ENCODE results near the gene IFRD1. TPM values are rescaled to one million over a fixed set of nuclear protein-coding genes. Genes with fewer than 3 reads are reported as not detected.
A peak's percentile ranks its signal among the peaks of the same experiment; 100 is the strongest.

Gene IFRD1
- total RNA-seq, 1 experiment from 2014 or later, result 67.8 TPM

- H3T11ph ChIP-seq (ENCODE audit: low read length), result no peak overlapping the region
- H2BK15ac ChIP-seq (ENCODE audit: low read depth, low read length), result no peak overlapping the region
- no peak overlapping the region for H3K9ac ChIP-seq (ENCODE audit: extremely low read depth, insufficient read length, low read length)
- H3K36me3 Mint-ChIP-seq (ENCODE audit: insufficient read depth in 1 of 3, low read depth in 3 of 3), result peaks cover 3 to 7% (median 4%) of the 10 kb centered on the region in 3 experiments; a peak in 2 of 7 replicates
- peak; percentile 83 for DNase-seq
- H3K18ac ChIP-seq (ENCODE audit: insufficient read length, low read depth, low read length), result no peak overlapping the region
- no peaks in the 10 kb centered on the region for H3K27me3 Mint-ChIP-seq (ENCODE audit: low read depth)
- H4K5ac ChIP-seq (ENCODE audit: insufficient read length, low read depth, low read length), result no peak overlapping the region
- H2AFZ ChIP-seq (ENCODE audit: low read length), result no peak overlapping the region
- H3K79me2 ChIP-seq (ENCODE audit: insufficient read depth, low read length), result no peaks in the 10 kb centered on the region
- H3K4ac ChIP-seq (ENCODE audit: low read depth, low read length), result no peak overlapping the region
- H4K20me1 ChIP-seq (ENCODE audit: control insufficient read depth, insufficient read depth, insufficient read length), result no peaks in the 10 kb centered on the region
- no peak overlapping the region for H4K8ac ChIP-seq (replicated peaks; ENCODE audit: insufficient read length, low read depth, low read length)
- H3K23ac ChIP-seq (ENCODE audit: insufficient read length, low read depth, low read length), result no peak overlapping the region
- H3K79me1 ChIP-seq (ENCODE audit: insufficient read depth, low read depth, low read length, poor library complexity, severe bottlenecking), result no peaks in the 10 kb centered on the region
- no peak overlapping the region for H2BK12ac ChIP-seq (ENCODE audit: insufficient read length, low read depth, low read length)
- H3K4me2 ChIP-seq (ENCODE audit: insufficient read depth, insufficient read length, low read length), result no peak overlapping the region
- TF ChIP-seq CTCF (conservative IDR thresholded peaks at IDR 0.05), result no peak
- no peak overlapping the region for H3K14ac ChIP-seq (ENCODE audit: insufficient read depth, low read length)
- H3K9me3 Mint-ChIP-seq, result peaks cover 4 to 6% of the 10 kb centered on the region in 2 experiments; a peak in 3 of 5 replicates
- no peak overlapping the region for H2BK20ac ChIP-seq (ENCODE audit: low read depth, low read length, poor library complexity, severe bottlenecking)
- H3K4me3 Mint-ChIP-seq, result no peak overlapping the region; a peak in 1 of 5 replicates
- H3K27me3 ChIP-seq (ENCODE audit: insufficient read depth, low read length), result no peaks in the 10 kb centered on the region
- H3K27ac Mint-ChIP-seq, result peak overlapping the region; percentile 31 to 95 (median 52); a peak in 6 of 7 replicates
- H3K23me2 ChIP-seq (ENCODE audit: insufficient read length, low read depth, low read length, poor library complexity, severe bottlenecking), result no peaks in the 10 kb centered on the region
- peaks cover 15% of the 10 kb centered on the region; the same call in 1 of the 2 replicates for H3K4me1 ChIP-seq (ENCODE audit: insufficient read depth, low read length)
- no peak overlapping the region for H4K91ac ChIP-seq (ENCODE audit: insufficient read length, low read depth, low read length)
- H2BK5ac ChIP-seq (ENCODE audit: insufficient read length, low read length), result no peak overlapping the region
- WGBS (ENCODE audit: extremely low coverage, insufficient read length, low lambda C conversion rate), result no CpG with 5 or more reads among the region's 6 CpGs
- H3K9me3 ChIP-seq (ENCODE audit: control insufficient read depth, low read depth, low read length), result no peaks in the 10 kb centered on the region
- no peak overlapping the region for H2BK120ac ChIP-seq (ENCODE audit: low read depth, low read length, poor library complexity, severe bottlenecking)
- H3K27ac ChIP-seq (ENCODE audit: insufficient read length, low read depth, low read length), result no peak overlapping the region
- H3K4me1 Mint-ChIP-seq, result peaks cover 47 to 58% of the 10 kb centered on the region in 2 experiments
- no peak overlapping the region for H2AK5ac ChIP-seq (ENCODE audit: insufficient read length, low read length)
- H3K56ac ChIP-seq (ENCODE audit: insufficient read length, low read depth, low read length), result no peak overlapping the region
Measured at GRCh38 chr7:112422842-112423496, 27.3 kb upstream of the IFRD1 start.
